ENCODE measurements around the gene GAGE10. TPM values are rescaled to one million over a fixed set of nuclear protein-coding genes. Genes with fewer than 3 reads are reported as not detected.

Gene GAGE10
- total RNA-seq, 1 experiment from 2014 or later = not detected

- CTCF ChIA-PET = no interaction called here
- H3K36me3 Mint-ChIP-seq (ENCODE audit: insufficient read depth, unreplicated experiment) = no peaks in the 10 kb centered on the region
- no peaks in the 10 kb centered on the region for H3K4me1 Mint-ChIP-seq (ENCODE audit: insufficient read depth, unreplicated experiment)
- H3K27me3 Mint-ChIP-seq (ENCODE audit: insufficient read depth, unreplicated experiment) = no peaks in the 10 kb centered on the region
- H3K4me3 Mint-ChIP-seq (ENCODE audit: unreplicated experiment) = no peak overlapping the region
- no peak overlapping the region for H3K27ac Mint-ChIP-seq (ENCODE audit: low read depth, unreplicated experiment)
- POLR2A ChIA-PET = no interaction called here
- no peaks in the 10 kb centered on the region for H3K9me3 Mint-ChIP-seq (ENCODE audit: unreplicated experiment)
- intact Hi-C loops (cut with micrococcal nuclease) = no loop called here
- DNase-seq (ENCODE audit: unreplicated experiment) = no peak
- BruUV-seq (replicated peaks) = no TSS peak
- no peak for TF ChIP-seq CTCF (IDR thresholded peaks at IDR 0.05; ENCODE audit: unreplicated experiment)
Measured at GRCh38 chrX:49286136-49286535, 17.3 kb upstream of the GAGE10 start.

DNA sequence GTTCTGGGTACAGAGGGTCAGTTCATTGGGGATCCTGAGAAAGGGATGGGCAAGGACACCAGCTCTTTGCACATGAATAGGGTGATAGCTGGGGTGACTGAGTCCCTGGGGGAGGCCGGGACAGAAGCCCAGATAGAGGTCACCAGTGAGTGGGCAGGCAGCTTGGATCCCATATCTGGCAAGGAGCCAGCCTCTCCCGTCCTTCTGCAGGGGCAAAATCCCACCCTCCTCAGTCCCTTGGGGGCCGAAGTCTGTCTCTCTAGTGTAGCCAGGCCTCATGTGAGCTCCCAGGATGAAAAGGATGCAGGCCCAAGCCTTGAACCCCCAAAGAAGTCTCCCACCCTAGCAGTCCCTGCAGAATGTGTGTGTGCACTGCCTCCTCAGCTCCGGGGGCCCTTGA is 16.9 kb upstream of the GAGE10 start:
- no TSS peak for BruUV-seq (replicated peaks)
- POLR2A ChIA-PET = no interaction called here
- Mint-ChIP-seq H3K27me3 (ENCODE audit: insufficient read depth, unreplicated experiment) (no peaks in the 10 kb centered on the region), H3K36me3 (ENCODE audit: insufficient read depth, unreplicated experiment) (no peaks in the 10 kb centered on the region), H3K4me3 (ENCODE audit: unreplicated experiment) (no peak overlapping the region), H3K27ac (ENCODE audit: low read depth, unreplicated experiment) (no peak overlapping the region), H3K4me1 (ENCODE audit: insufficient read depth, unreplicated experiment) (no peaks in the 10 kb centered on the region), H3K9me3 (ENCODE audit: unreplicated experiment) (no peaks in the 10 kb centered on the region)
- DNase-seq (ENCODE audit: unreplicated experiment) = no peak
- TF ChIP-seq CTCF (IDR thresholded peaks at IDR 0.05; ENCODE audit: unreplicated experiment) = no peak
- intact Hi-C loops (cut with micrococcal nuclease) = no loop called here
- CTCF ChIA-PET = no interaction called here

- TF ChIP-seq CTCF (IDR thresholded peaks at IDR 0.05; ENCODE audit: unreplicated experiment) = no peak
- H3K27ac Mint-ChIP-seq (ENCODE audit: low read depth, unreplicated experiment) = no peak overlapping the region
- intact Hi-C loops (cut with micrococcal nuclease) = no loop called here
- no peaks in the 10 kb centered on the region for H3K4me1 Mint-ChIP-seq (ENCODE audit: insufficient read depth, unreplicated experiment)
- ChIA-PET POLR2A (no interaction called here), CTCF (interaction anchor here (0.6 to 0.7 kb wide), 2 partner anchors 490 to 1021 kb away, joined by 3 to 4 read pairs; no protein-coding TSS in a partner anchor)
- no peaks in the 10 kb centered on the region for H3K36me3 Mint-ChIP-seq (ENCODE audit: insufficient read depth, unreplicated experiment)
- H3K4me3 Mint-ChIP-seq (ENCODE audit: unreplicated experiment) = no peak overlapping the region
- no peak for DNase-seq (ENCODE audit: unreplicated experiment)
- BruUV-seq (replicated peaks) = no TSS peak
- H3K9me3 Mint-ChIP-seq (ENCODE audit: unreplicated experiment) = no peaks in the 10 kb centered on the region
- no peaks in the 10 kb centered on the region for H3K27me3 Mint-ChIP-seq (ENCODE audit: insufficient read depth, unreplicated experiment)
Measured at GRCh38 chrX:49287665-49288064, 15.8 kb upstream of the GAGE10 start.

GRCh38 chrX:49290215-49290614 is 13.2 kb upstream of the GAGE10 start:
- intact Hi-C loops (cut with micrococcal nuclease) = loop anchor here (5.0 kb wide), 1 partner anchor 547 kb away; no protein-coding TSS in a partner anchor
- Mint-ChIP-seq H3K27ac (ENCODE audit: low read depth, unreplicated experiment) (no peak overlapping the region), H3K9me3 (ENCODE audit: unreplicated experiment) (no peaks in the 10 kb centered on the region), H3K36me3 (ENCODE audit: insufficient read depth, unreplicated experiment) (no peaks in the 10 kb centered on the region), H3K4me3 (ENCODE audit: unreplicated experiment) (no peak overlapping the region), H3K4me1 (ENCODE audit: insufficient read depth, unreplicated experiment) (no peaks in the 10 kb centered on the region), H3K27me3 (ENCODE audit: insufficient read depth, unreplicated experiment) (no peaks in the 10 kb centered on the region)
- BruUV-seq (replicated peaks) = no TSS peak
- POLR2A ChIA-PET = no interaction called here
- CTCF ChIA-PET = no interaction called here
- no peak for TF ChIP-seq CTCF (IDR thresholded peaks at IDR 0.05; ENCODE audit: unreplicated experiment)
- DNase-seq (ENCODE audit: unreplicated experiment) = no peak

Measured in MCF 10A (cell line).